RKO (cell line): ENCODE measurements around the gene ERF.

Source experiments
- DNase-seq: peaks from one replicate; pipeline ENCODE4 v3.0.0-alpha.2; 2016; ENCODE audit warnings: low spot score

The ERF gene

DNA sequence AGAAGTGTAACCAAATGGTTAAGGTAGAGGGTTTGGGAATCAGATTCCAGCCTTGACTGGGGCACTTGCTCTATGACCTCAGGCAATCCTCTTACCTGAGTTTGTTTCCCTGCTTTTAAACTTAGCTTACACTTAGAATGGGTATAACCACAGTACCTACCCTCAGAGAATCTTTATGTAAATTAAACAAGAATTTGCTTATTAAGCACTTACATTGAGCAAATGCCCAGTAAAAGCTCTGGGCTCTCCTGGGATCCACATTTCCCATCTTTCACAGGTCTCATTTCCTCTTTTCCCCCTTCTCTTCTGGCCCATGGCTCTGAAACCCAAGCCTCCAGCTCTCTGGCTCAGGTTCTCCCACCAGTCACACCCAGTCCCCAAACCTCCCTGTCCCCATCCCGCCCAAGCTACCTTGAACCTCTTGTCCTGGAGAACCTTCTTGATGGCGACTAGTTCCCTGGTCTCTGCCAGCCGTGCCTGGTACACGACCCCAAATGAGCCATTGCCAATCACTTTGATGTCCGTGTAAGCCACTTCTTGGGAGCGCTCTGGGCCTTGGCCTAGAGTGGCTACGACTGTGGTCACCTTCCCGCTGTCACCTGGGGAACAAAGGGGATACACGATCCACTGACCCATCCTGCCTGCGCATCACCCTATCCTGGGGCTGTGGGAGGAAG is 15.2 kb downstream of the ERF start:
- no peak for DNase-seq

GRCh38 chr19:42235181-42235580 is 19.7 kb downstream of the ERF start:
- no peak for DNase-seq

DNA sequence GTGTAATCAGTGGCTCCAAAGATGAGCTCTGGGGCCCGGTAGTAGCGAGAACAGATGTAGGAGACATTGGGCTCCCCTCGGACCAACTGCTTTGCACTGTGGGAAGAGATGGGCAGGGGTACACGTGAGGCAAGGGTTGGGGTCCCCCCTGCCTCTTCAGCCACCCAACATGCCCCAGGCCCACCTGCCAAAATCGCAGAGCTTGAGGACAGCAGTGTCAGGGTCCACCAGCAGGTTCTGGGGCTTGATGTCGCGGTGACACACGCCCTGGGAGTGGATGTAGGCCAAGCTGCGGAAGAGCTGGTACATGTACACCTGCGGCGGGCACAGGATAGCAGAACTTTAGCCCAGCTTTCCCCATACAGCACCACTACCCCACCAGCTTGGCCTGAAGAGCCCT is 20.6 kb downstream of the ERF start:
- DNase-seq, result no peak

DNA sequence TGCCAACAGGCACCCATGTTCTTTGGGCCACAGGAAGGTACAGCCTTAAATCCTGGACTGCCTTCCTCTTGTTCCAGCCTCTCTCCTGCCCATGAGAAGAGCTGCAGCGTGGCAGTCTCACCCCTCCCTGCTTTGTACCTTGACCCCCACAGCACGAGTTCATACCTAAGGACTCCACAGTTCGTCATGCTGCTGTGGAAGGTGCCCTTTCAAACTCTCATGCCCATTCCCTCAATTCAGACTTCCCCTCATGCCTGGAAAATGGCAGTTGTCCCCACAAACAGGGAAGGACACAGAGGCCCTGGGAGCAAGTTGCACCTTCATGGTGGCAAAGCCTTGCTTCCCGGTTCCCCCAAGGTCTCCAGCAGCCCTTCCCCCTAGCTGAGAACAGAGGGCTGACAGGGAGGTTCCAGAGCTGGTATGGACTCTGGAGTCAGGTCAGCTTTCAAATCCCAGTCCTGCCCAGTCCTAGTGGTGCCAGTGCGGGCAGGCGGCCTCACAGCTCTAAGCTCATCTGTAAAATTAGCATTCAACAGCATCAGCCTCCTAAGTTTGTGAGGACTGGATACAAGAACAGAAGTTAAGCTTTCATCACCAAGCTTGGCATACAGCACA is 21.1 kb downstream of the ERF start:
- DNase-seq, result no peak

DNA sequence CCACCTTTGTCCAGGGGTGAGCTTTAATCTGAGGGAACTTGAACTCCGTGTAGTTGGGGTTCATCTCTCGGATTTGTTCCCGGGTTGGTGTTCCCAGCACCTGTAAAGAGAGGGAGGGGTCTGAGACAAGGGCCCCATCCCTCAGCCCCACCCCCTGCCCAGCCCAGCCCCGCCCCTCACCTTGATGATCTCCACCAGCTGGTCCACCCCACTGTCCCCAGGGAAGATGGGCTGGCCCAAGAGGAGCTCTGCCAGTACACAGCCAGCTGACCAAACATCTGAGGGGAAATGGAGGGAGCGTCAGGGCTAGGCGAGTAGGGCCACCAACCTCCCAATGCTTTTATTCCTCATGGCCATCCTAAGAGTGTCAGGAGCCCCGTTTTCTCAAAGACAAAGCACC is 21.8 kb downstream of the ERF start:
- no peak for DNase-seq

- no peak for DNase-seq
These were observed 22.5 kb downstream of the ERF start for GRCh38 chr19:42232435-42232834.

DNA sequence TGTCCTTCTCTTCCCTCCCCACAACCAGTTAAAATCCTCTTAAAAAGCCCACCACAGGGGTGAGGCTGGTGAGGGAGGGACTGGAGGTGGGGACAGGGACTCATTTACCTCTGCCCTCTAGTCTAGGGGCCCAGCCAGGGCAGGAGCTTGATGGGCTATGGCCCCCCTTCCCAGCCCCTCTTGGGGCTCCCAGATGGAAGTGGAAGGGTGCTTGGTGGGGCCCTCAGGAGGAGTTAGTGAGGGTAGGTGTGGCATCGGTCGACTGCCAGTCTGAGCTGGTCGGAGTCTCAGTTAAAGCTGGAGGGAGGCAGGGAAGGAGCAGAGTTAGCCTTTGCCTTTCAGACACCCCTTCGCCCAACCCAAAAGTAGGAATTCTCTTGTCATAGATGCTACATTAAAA is 24.4 kb downstream of the ERF start:
- DNase-seq, result no peak

- peak; percentile 42 for DNase-seq
These were observed 25.0 kb downstream of the ERF start for GRCh38 chr19:42229855-42230351.

DNA sequence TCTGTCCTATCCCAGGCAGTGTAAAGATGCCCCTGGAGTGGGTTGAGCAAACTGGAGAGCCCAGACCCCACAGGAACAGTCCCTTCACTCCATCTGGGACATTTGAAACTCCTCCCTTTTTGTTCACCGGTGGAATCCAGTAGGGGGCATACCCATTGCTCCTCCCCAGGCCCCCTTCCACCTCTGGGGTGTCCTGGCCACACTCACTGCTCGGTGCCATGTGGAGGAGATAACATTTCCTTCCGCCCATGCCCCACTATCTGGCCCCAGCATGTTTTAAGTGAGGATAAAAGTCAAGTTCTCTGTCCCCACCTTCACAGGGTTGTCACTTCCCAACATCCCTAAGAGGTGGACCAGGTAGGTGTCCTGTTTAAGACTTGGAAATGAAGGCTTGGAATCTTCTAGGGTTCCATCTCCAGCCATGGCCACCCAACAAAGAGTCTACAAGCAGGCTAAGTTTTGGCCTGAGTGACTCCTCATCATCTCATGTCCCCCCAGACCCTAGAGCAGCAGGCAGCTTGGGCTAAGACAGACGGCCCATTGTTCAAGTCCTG is 25.6 kb downstream of the ERF start:
- no peak for DNase-seq

- DNase-seq, result no peak
These were observed 26.3 kb downstream of the ERF start for GRCh38 chr19:42228641-42229040.

- peak; percentile 42 for DNase-seq
These were observed 28.0 kb downstream of the ERF start for GRCh38 chr19:42226886-42227285.

GRCh38 chr19:42225718-42226292 is 29.1 kb downstream of the ERF start:
- no peak for DNase-seq

- no peak for DNase-seq
These were observed 29.8 kb downstream of the ERF start for GRCh38 chr19:42224940-42225717.

DNA sequence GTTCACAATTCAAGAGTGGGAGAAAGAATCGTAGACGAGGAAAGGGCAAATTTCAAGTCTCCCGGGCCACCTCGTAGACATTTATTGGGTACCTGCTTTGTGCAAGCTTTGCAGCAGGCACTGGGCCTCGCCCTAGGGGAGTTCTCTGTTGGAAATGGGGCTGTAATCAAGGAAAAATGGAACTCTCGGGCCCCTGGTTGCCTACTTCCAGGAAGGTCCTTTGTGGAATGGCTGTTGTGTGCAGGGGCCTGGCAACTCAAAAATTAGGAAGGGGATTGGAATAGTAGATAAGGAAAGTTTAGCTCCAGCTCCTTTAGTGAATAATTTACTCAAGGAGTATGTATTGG is 34.2 kb downstream of the ERF start:
- DNase-seq, result no peak

- DNase-seq, result peak; percentile 98
These were observed 34.8 kb downstream of the ERF start, which contains the start of gene ZNF526 for GRCh38 chr19:42219812-42220750. ZNF526 (plus strand) TSS chr19:42220312; CDS start chr19:42224404, 4,092 bp downstream.

- peak; percentile 99 for DNase-seq
These were observed 37.1 kb downstream of the ERF start, which contains the start of gene DEDD2 for GRCh38 chr19:42217520-42218437. DEDD2 (minus strand) TSS chr19:42217677; CDS start chr19:42217007, 670 bp downstream.

DNA sequence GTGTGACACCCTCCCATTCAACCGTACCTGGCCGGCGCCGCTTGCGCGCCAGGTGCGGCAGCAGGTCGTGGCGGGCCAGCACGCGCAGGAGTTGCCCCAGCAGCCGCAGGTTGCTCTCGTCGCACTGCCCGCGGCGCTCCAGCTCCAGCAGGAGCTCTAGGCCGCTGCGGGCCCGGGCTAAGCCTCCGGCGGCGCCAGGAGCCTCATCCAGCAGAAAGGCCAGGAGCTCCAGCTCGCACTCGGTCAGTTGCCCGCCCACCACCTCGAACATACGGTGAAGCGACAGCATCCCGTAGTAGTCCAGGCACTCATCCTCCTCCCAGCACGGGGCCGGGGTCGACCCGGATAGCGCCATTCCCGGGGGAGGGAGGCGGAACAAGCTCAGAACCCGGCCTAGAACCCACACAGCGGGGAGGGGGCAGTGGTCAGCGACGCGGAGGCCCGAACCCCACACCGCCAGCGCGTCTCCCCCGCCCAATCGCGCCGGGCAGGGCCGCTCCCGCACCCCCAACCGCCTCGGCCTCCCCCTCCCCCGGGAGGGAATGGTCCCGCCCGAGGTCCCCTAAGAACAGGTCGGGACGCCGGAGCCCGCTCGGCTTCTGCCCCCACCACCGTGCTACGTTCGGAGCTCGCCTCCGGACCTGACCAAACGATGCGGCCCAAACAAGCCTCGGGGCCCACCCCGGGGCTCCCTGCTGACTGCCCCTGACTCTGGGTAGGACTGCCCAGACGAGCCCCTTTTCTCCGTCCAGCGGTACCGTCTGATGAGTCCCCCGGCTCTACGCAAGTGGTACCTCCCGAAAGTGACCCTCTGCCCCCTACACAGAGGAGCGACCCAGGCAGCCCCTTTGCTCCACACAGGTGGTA is 38.0 kb downstream of the ERF start:
- peak; percentile 49 for DNase-seq

GRCh38 chr19:42214810-42215485 is 40.0 kb downstream of the ERF start:
- no peak for DNase-seq
